ENCODE data around the gene HM13.

- TF ChIP-seq POLR2A (IDR thresholded peaks at IDR 0.05; ENCODE audit: low read length): no peak
- TF ChIP-seq HDAC2 (IDR thresholded peaks at IDR 0.05): no peak
- no peak for TF ChIP-seq CEBPB (IDR thresholded peaks at IDR 0.05)
- no peak for TF ChIP-seq MAX (IDR thresholded peaks at IDR 0.05)
- TF ChIP-seq, protein P1, sequence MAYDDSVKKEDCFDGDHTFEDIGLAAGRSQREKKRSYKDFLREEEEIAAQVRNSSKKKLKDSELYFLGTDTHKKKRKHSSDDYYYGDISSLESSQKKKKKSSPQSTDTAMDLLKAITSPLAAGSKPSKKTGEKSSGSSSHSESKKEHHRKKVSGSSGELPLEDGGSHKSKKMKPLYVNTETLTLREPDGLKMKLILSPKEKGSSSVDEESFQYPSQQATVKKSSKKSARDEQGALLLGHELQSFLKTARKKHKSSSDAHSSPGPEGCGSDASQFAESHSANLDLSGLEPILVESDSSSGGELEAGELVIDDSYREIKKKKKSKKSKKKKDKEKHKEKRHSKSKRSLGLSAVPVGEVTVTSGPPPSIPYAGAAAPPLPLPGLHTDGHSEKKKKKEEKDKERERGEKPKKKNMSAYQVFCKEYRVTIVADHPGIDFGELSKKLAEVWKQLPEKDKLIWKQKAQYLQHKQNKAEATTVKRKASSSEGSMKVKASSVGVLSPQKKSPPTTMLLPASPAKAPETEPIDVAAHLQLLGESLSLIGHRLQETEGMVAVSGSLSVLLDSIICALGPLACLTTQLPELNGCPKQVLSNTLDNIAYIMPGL (CRISPR knock-in tag; IDR thresholded peaks at IDR 0.05; ENCODE audit: borderline replicate concordance): no peak
- TF ChIP-seq MYC (IDR thresholded peaks at IDR 0.05; ENCODE audit: borderline replicate concordance, low read length): no peak
- TF ChIP-seq, protein P2, sequence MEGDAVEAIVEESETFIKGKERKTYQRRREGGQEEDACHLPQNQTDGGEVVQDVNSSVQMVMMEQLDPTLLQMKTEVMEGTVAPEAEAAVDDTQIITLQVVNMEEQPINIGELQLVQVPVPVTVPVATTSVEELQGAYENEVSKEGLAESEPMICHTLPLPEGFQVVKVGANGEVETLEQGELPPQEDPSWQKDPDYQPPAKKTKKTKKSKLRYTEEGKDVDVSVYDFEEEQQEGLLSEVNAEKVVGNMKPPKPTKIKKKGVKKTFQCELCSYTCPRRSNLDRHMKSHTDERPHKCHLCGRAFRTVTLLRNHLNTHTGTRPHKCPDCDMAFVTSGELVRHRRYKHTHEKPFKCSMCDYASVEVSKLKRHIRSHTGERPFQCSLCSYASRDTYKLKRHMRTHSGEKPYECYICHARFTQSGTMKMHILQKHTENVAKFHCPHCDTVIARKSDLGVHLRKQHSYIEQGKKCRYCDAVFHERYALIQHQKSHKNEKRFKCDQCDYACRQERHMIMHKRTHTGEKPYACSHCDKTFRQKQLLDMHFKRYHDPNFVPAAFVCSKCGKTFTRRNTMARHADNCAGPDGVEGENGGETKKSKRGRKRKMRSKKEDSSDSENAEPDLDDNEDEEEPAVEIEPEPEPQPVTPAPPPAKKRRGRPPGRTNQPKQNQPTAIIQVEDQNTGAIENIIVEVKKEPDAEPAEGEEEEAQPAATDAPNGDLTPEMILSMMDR (IDR thresholded peaks at IDR 0.05): no peak
- no peak for TF ChIP-seq SREBF2 (IDR thresholded peaks at IDR 0.05)
Observed at GRCh38 chr20:31538326-31538725, 24.1 kb downstream of the HM13 start.

All from A549 (cell line).